GM19468 (cell line): ENCODE data around the gene SLC23A1.
"Not testable (repeated sequence)": the region's sequence is repeated elsewhere in the genome, so short reads cannot be mapped to it uniquely, and the experiment has no call there.

Experiments used
- ATAC-seq: cut with Tn5 transposase; IDR thresholded peaks from one replicate; pipeline ENCODE4 v1.9.1; 2021; ENCODE audit warnings: mild to moderate bottlenecking, moderate library complexity, moderate number of reproducible peaks; ENCODE audit not compliant: unreplicated experiment; ENCODE audit errors: extremely low read depth

The SLC23A1 gene

DNA sequence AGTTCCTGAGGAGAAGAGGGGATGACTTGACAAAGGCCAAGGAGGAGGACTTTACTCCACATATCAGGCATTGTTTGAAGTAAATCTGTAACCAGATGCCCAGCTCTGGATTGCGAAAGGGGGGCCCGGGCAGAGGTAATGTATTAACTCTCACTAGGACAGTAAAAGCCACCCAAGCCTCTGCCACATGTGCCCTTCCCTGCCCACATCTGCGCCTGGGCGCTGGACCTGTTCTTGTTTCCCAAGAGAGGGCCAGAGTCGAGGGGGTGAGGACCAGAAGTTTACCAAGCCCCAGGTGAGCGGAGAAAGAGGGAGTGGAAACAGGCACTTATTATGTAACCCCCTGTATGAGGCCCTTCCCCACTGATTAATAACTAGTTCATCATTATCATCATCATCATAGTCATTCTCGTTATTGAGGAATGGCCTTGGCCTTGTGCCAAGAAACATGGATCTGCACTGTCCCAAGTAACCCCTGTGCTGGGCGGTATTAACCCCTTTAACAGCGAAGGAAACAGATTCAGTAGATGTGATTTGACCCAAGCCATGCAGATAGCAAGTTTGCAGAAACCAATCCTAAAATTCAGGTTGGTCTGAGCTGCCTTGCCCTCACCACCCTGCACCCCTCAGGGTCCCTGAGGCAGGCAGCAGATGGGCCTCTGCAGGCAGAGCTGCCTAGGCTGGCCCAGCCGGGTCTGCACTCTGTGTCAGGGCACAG is at the start of gene SLC23A1:
TSS of gene SLC23A1 (minus strand) at position 23 of the 718 bp plus-strand sequence. CDS start 44 bp downstream, outside the sequence.
- ATAC-seq = no peak

GRCh38 chr5:139431706-139432105 is 48.6 kb upstream of the SLC23A1 start:
- ATAC-seq = no peak

- no peak for ATAC-seq
Measured at GRCh38 chr5:139430015-139430414, 46.9 kb upstream of the SLC23A1 start.

GRCh38 chr5:139426203-139426885 is 43.2 kb upstream of the SLC23A1 start:
- no peak for ATAC-seq

GRCh38 chr5:139425497-139425896 is 42.4 kb upstream of the SLC23A1 start:
- ATAC-seq = no peak

- no peak for ATAC-seq
Measured at GRCh38 chr5:139422307-139422893, 39.3 kb upstream of the SLC23A1 start.

- ATAC-seq = no peak
Measured at GRCh38 chr5:139419226-139420192, 36.4 kb upstream of the SLC23A1 start.

- no peak for ATAC-seq
Measured at GRCh38 chr5:139418793-139419192, 35.7 kb upstream of the SLC23A1 start.

GRCh38 chr5:139417214-139417613 is 34.1 kb upstream of the SLC23A1 start:
- no peak for ATAC-seq

- ATAC-seq = no peak
Measured at GRCh38 chr5:139416651-139417050, 33.6 kb upstream of the SLC23A1 start.

- ATAC-seq = no peak
Measured at GRCh38 chr5:139415869-139416268, 32.8 kb upstream of the SLC23A1 start.

DNA sequence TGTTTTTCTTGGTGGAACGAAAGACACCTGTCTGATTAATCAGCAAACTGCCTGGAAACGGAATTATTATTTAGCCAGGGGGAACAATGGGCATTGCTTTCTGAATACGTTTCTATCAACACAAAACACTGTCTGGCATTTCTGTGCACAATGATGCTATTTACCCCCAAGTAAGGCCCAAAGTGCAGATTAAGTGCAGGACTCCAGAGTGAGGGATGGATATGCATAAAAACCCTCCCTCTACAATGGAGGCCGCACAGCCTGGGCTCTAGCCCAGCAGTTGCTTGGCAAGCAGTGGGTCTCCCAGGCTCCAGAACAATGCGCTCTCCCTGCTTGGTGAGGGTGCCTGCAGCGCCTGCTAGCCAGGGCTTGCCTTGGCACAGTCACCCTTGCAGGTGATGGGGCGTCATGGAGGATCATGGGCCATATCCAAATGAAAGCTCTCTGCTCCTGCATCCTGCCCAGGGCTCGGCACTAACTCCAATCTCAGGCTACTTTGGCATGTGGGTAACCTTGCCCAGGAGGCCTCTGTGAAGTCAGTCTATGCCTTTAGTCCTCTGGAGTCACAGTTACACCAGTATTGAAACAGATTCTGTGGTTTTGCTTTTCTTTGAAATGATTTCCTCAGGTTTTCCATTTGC is 32.2 kb upstream of the SLC23A1 start:
- ATAC-seq = no peak

GRCh38 chr5:139414581-139415130 is 31.6 kb upstream of the SLC23A1 start:
- no peak for ATAC-seq

- ATAC-seq = no peak
Measured at GRCh38 chr5:139413963-139414362, 30.9 kb upstream of the SLC23A1 start.

DNA sequence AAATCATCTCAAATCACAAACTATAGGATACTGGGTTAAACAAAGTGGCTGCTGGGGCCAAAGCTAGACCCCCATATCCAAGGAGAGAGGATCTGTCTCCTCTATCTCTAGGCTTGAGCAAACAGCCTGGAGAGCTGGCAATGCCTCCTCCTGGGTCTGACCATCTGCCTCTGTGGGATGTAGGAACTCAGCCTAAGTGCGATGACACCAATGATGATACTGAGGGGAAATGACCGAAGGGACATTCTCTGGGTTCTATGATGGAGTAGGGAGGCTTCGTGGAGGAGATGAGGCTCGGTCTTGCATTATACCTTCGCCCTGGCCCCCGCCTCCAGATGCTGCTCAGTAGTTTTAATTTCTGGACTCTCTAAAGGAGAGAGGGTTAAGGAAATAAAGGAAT is 30.1 kb upstream of the SLC23A1 start:
- ATAC-seq = no peak

GRCh38 chr5:139410993-139411828 is 28.1 kb upstream of the SLC23A1 start:
- no peak for ATAC-seq

GRCh38 chr5:139410121-139410992 is 27.3 kb upstream of the SLC23A1 start:
- no peak for ATAC-seq

GRCh38 chr5:139409116-139409515 is 26.0 kb upstream of the SLC23A1 start:
- ATAC-seq = not testable (repeated sequence)
